HG02610 (cell line): Measurements from ENCODE around the gene DUSP19.
A peak's percentile ranks its signal among the peaks of the same experiment; 100 is the strongest.
"Not testable (repeated sequence)": the region's sequence is repeated elsewhere in the genome, so short reads cannot be mapped to it uniquely, and the experiment has no call there.

Source experiments
- ATAC-seq: cut with Tn5 transposase; IDR thresholded peaks from one replicate; pipeline ENCODE4 v1.9.1; 2021; ENCODE audit warnings: mild to moderate bottlenecking, moderate library complexity; ENCODE audit not compliant: unreplicated experiment

The DUSP19 gene

GRCh38 chr2:183078464-183079138 lies at the start of gene DUSP19:
DUSP19 (plus strand) TSS chr2:183078747; CDS start chr2:183078934, 187 bp downstream.
- ATAC-seq: peak; percentile 93

- no peak for ATAC-seq
Measured at GRCh38 chr2:183029219-183029618, 49.3 kb upstream of the DUSP19 start.

GRCh38 chr2:183031911-183032794 lies 46.4 kb upstream of the DUSP19 start:
- no peak for ATAC-seq

- ATAC-seq: no peak
Measured at GRCh38 chr2:183033951-183034350, 44.6 kb upstream of the DUSP19 start.

- no peak for ATAC-seq
Measured at GRCh38 chr2:183034806-183035205, 43.7 kb upstream of the DUSP19 start.

- no peak for ATAC-seq
Measured at GRCh38 chr2:183035298-183035953, 43.1 kb upstream of the DUSP19 start.

- peak; percentile 53 for ATAC-seq
Measured at GRCh38 chr2:183035954-183036669, 42.4 kb upstream of the DUSP19 start.

GRCh38 chr2:183037074-183037552 lies 41.4 kb upstream of the DUSP19 start:
- ATAC-seq: no peak

- ATAC-seq: peak; percentile 43
Measured at GRCh38 chr2:183037553-183038340, 40.8 kb upstream of the DUSP19 start.

GRCh38 chr2:183038341-183039300 lies 39.9 kb upstream of the DUSP19 start, which contains the start of gene NCKAP1:
NCKAP1 (minus strand) TSS chr2:183038457; CDS start chr2:183038099, 358 bp downstream.
- peak; percentile 74 for ATAC-seq

GRCh38 chr2:183040604-183041003 lies 37.9 kb upstream of the DUSP19 start:
- no peak for ATAC-seq

- not testable (repeated sequence) for ATAC-seq
Measured at GRCh38 chr2:183043580-183043979, 35.0 kb upstream of the DUSP19 start.

GRCh38 chr2:183047486-183048125 lies 30.9 kb upstream of the DUSP19 start:
- ATAC-seq: not testable (repeated sequence)

- ATAC-seq: no peak
Measured at GRCh38 chr2:183049420-183049819, 29.1 kb upstream of the DUSP19 start.

- ATAC-seq: peak; percentile 46
Measured at GRCh38 chr2:183057333-183057985, 21.1 kb upstream of the DUSP19 start.

GRCh38 chr2:183059561-183059960 lies 19.0 kb upstream of the DUSP19 start:
- no peak for ATAC-seq

GRCh38 chr2:183060571-183061231 lies 17.8 kb upstream of the DUSP19 start:
- ATAC-seq: no peak
